ENCODE results near the gene RTKN2.

DNA sequence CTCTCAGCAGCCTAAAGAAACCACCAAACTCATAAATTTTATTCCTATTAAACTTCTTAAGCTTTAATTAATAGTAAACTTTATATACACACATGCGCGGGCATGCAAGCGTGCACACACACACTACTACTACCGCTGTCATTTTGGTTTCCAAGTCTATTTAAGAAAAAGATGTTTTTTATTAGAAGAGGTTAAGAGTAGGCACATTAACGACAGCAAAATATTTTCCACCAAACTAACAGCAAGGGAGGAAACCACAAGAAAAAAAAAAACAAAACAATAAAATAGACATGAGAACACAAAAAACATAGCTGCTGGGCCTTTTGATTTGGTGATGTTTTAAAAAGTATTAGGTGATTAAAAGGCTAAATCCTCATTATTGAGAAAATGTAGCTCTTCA, 28.6 kb downstream of the RTKN2 start:
- TF ChIP-seq, protein P1, sequence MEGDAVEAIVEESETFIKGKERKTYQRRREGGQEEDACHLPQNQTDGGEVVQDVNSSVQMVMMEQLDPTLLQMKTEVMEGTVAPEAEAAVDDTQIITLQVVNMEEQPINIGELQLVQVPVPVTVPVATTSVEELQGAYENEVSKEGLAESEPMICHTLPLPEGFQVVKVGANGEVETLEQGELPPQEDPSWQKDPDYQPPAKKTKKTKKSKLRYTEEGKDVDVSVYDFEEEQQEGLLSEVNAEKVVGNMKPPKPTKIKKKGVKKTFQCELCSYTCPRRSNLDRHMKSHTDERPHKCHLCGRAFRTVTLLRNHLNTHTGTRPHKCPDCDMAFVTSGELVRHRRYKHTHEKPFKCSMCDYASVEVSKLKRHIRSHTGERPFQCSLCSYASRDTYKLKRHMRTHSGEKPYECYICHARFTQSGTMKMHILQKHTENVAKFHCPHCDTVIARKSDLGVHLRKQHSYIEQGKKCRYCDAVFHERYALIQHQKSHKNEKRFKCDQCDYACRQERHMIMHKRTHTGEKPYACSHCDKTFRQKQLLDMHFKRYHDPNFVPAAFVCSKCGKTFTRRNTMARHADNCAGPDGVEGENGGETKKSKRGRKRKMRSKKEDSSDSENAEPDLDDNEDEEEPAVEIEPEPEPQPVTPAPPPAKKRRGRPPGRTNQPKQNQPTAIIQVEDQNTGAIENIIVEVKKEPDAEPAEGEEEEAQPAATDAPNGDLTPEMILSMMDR (IDR thresholded peaks at IDR 0.05) = no peak
- TF ChIP-seq POLR2A (IDR thresholded peaks at IDR 0.05) = no peak
